Neutrophil (primary cell): ENCODE measurements around the gene TSC22D1.

Source experiments
- H3K27ac ChIP-seq: fragments of 200-600 bp; sonication (generic); 2 replicates; pipeline ENCODE4 v1.5.1; 2016; ENCODE audit warnings: mild to moderate bottlenecking, moderate library complexity
- H3K27me3 ChIP-seq: fragments of 200-600 bp; sonication (generic); 2 replicates; pipeline ENCODE4 v1.6.0; 2016; ENCODE audit warnings: mild to moderate bottlenecking
- H3K36me3 ChIP-seq: fragments of 200-600 bp; sonication (generic); 2 replicates; pipeline ENCODE4 v1.5.1; 2017
- H3K4me1 ChIP-seq, 2 experiments: fragments of 200-600 bp in 1 of 2; sonication (generic) in 1 of 2; 1 replicate in 1 of 2; 2 replicates in 1 of 2; pipeline versions ENCODE4 v1.5.1 to v1.6.1; 2013 to 2016; ENCODE audit warnings: low read depth in 1 of 2, low read length in 1 of 2, mild to moderate bottlenecking in 1 of 2, moderate library complexity in 1 of 2; ENCODE audit not compliant: control insufficient read depth in 1 of 2, insufficient read depth in 1 of 2
- H3K4me3 ChIP-seq, 2 experiments: fragments of 200-600 bp in 1 of 2; sonication (generic) in 1 of 2; 1 replicate in 1 of 2; 2 replicates in 1 of 2; pipeline ENCODE4 v1.5.1; 2013 to 2016; ENCODE audit warnings: low read depth in 1 of 2, low read length in 1 of 2, mild to moderate bottlenecking in 1 of 2, moderate library complexity in 1 of 2
- H3K9me3 ChIP-seq: fragments of 200-600 bp; sonication (generic); 2 replicates; pipeline ENCODE4 v1.5.1; 2016
- CTCF ChIP-seq: fragments of 200-600 bp; sonication (generic); IDR thresholded peaks from 2 replicates; pipeline ENCODE4 v1.5.1; 2016; ENCODE audit warnings: antibody characterized with exemption

Gene TSC22D1

DNA sequence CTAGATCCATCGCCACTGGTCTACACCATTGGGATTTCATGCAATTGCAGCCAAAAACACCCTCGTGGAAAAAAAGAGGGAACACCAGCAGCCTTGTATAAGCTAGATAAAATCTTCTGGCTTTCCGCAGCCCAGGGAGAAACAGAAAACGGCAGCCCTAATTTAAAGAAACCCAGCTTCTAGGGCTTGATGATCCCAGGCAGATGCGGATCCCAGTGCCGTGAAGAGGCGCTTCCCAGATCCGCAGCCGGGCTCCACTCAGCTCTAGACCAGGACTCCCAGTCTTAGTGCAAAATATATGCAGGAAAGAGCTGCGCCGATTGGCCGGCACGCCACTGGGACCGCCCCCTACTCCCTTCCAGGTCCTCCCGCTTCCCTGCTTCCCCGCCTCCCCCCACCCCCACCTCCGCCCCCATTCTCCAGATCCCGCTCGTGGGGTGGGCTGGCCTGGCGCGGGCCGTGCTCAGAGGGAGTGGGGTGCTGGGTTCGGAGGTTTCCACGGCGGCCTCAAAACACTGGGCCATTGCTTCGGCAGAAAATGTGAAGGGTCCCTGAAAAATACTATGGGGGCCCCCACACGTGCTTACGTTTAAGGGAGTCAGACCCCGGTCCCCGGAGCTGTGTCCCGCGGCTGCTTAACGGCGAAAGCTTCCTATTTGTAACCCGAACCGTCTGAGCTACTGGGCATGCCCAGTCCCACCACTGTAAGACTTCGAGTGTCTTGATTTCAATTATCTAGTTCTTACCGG, 139.4 kb downstream of the TSC22D1 start:
- no peak for TF ChIP-seq CTCF
- no peaks in the 10 kb centered on the region for H3K9me3 ChIP-seq
- peaks cover 9% of the 10 kb centered on the region for H3K27me3 ChIP-seq
- no peaks in the 10 kb centered on the region for H3K36me3 ChIP-seq
- peaks cover 23 to 32% of the 10 kb centered on the region in 2 experiments for H3K4me1 ChIP-seq
- peak overlapping the region; percentile 59 to 64 for H3K4me3 ChIP-seq
- H3K27ac ChIP-seq: no peak overlapping the region

- Histone ChIP-seq H3K27ac (no peak overlapping the region), H3K4me1 (peaks cover 23 to 32% of the 10 kb centered on the region in 2 experiments), H3K4me3 (peak overlapping the region; percentile 59 to 64), H3K36me3 (no peaks in the 10 kb centered on the region), H3K9me3 (no peaks in the 10 kb centered on the region), H3K27me3 (peaks cover 9% of the 10 kb centered on the region)
- no peak for TF ChIP-seq CTCF
Measured at GRCh38 chr13:44435919-44436510, 140.1 kb downstream of the TSC22D1 start.

- Histone ChIP-seq H3K4me3 (peak overlapping the region; percentile 59 to 64), H3K9me3 (no peaks in the 10 kb centered on the region), H3K27me3 (peaks cover 9% of the 10 kb centered on the region), H3K4me1 (peaks cover 23 to 32% of the 10 kb centered on the region in 2 experiments), H3K27ac (peak overlapping the region; percentile 9), H3K36me3 (no peaks in the 10 kb centered on the region)
- TF ChIP-seq CTCF: no peak
Measured at GRCh38 chr13:44435142-44435918, 140.8 kb downstream of the TSC22D1 start.

DNA sequence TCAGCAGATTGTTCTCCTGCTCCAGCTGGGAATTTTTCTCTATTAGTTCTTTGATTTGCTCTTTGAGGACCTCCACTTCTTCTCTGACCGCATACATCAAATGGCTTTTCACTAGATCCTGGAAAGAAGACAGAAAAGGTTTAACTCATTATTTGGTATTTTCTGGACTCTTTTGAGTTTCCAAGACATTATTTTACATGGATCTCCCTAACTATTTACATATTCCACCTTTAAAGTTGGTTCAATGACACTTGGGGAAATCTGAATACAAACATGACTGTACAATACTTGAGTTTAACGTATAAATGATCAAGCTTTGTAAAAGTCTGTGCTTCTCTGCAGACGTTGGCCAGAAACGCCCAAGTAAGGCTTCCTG, 141.4 kb downstream of the TSC22D1 start:
- TF ChIP-seq CTCF: no peak
- Histone ChIP-seq H3K4me1 (peaks cover 23 to 32% of the 10 kb centered on the region in 2 experiments), H3K36me3 (no peaks in the 10 kb centered on the region), H3K9me3 (no peaks in the 10 kb centered on the region), H3K27me3 (peaks cover 9% of the 10 kb centered on the region), H3K27ac (peak overlapping the region; percentile 9), H3K4me3 (peak overlapping the region; percentile 59 to 64)

DNA sequence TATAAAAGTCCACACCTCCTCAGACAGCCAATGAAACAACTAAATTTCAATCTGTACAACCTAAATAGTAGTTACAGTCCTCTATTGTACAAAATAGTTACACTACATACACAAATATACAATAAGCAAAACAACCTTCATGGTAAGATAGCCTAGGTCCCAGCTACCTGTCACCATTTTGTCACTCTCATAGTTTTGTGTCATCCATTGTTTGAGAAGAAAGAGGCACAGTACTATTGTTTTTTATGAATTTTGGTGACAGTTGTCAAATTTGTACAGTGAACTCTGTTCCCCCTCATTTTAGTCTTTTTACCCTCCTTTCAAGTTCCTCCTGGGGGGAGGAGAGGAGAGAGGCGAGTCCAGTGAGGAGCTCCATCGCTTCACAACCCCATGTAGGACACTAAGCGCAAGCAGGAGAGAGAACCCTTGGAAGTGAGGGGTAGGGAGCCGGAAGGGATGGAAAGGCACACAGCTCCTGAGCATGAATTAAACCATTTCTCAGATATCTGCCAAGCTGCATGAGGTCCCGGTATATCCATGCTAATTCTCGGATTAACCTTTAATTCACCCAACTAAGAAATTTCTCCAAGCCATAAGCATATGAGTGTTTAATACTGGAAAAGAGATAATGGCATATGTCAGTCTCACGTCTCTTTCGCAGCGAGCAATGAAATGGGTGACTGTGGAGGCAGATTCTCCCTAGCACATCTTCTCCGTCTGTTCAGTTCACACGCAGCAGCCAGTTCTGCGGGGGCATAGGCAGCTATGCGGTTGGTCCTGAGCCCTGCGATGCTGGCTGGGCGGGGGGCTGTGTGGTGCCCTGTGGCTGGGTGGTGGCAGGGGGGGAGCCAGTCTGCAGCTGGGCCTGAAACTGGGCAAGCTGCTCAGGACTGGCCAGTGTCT, 142.0 kb downstream of the TSC22D1 start:
- H3K27ac ChIP-seq: no peak overlapping the region

More for the DNA sequence above, 142.0 kb downstream of the TSC22D1 start:
- H3K4me1 ChIP-seq: peaks cover 23 to 32% of the 10 kb centered on the region in 2 experiments
- no peak overlapping the region for H3K4me3 ChIP-seq
- no peaks in the 10 kb centered on the region for H3K9me3 ChIP-seq
- TF ChIP-seq CTCF: no peak
- H3K27me3 ChIP-seq: peaks cover 9% of the 10 kb centered on the region
- no peaks in the 10 kb centered on the region for H3K36me3 ChIP-seq
